GM21723 (cell line): ENCODE results near the gene CDH4.

ENCODE experiments used
- ATAC-seq: cut with Tn5 transposase; IDR thresholded peaks from one replicate; pipeline ENCODE4 v1.9.1; 2021; ENCODE audit warnings: mild to moderate bottlenecking, moderate library complexity; ENCODE audit not compliant: unreplicated experiment

The CDH4 gene

GRCh38 chr20:61765081-61765870 lies 513.2 kb downstream of the CDH4 start:
- no peak for ATAC-seq

- no peak for ATAC-seq
Measured at GRCh38 chr20:61765871-61766654, 514.0 kb downstream of the CDH4 start.

GRCh38 chr20:61766921-61767610 lies 515.0 kb downstream of the CDH4 start:
- ATAC-seq = no peak

- ATAC-seq = no peak
Measured at GRCh38 chr20:61767761-61768494, 515.9 kb downstream of the CDH4 start.

- ATAC-seq = no peak
Measured at GRCh38 chr20:61768571-61769285, 516.7 kb downstream of the CDH4 start.

GRCh38 chr20:61769286-61769832 lies 517.3 kb downstream of the CDH4 start:
- ATAC-seq = no peak

- no peak for ATAC-seq
Measured at GRCh38 chr20:61770113-61770585, 518.1 kb downstream of the CDH4 start.

GRCh38 chr20:61771805-61772350 lies 519.8 kb downstream of the CDH4 start:
- no peak for ATAC-seq

GRCh38 chr20:61772828-61773631 lies 521.0 kb downstream of the CDH4 start:
- no peak for ATAC-seq

- ATAC-seq = no peak
Measured at GRCh38 chr20:61773926-61774587, 522.0 kb downstream of the CDH4 start.

GRCh38 chr20:61775423-61775822 lies 523.4 kb downstream of the CDH4 start:
- ATAC-seq = no peak

GRCh38 chr20:61776491-61777075 lies 524.5 kb downstream of the CDH4 start:
- ATAC-seq = no peak

GRCh38 chr20:61777773-61778494 lies 525.9 kb downstream of the CDH4 start:
- ATAC-seq = no peak

- ATAC-seq = no peak
Measured at GRCh38 chr20:61778495-61778863, 526.4 kb downstream of the CDH4 start.

- no peak for ATAC-seq
Measured at GRCh38 chr20:61779176-61779965, 527.3 kb downstream of the CDH4 start.

GRCh38 chr20:61780066-61780465 lies 528.0 kb downstream of the CDH4 start:
- no peak for ATAC-seq
